ENCODE data around the gene NEDD4L. TPM values are rescaled to one million over a fixed set of nuclear protein-coding genes. Genes with fewer than 3 reads are reported as not detected.

The NEDD4L gene
- total RNA-seq, 1 donor from 2014 or later, result 95.9 TPM

DNA sequence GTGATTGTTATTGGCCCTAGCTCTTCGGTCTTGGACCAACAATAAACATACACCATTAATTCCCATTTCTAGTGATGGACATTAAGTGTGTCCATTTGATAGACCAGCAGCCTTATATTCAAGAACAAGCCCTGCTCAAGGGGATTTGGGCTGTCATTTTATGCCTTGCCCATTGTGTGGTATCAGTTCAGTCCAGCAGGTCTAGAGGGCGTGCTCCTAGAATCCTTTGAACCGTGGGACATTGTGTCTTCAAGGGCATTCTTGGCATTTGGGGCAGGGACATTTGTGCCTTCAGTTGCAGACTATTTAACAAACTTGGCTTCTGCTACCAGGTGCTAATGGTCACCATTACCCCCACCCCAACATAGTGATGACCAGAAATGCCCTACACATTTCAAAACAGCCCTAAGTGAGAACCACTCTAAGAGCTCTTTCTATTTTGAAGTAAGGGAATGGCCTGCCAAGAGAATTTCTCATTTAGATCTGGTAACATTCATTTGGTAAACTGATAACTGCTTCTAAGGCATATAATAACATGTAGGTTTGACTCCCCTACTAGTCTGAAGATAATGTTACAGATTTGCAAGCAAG lies 300.1 kb downstream of the NEDD4L start:
- DNase-seq (ENCODE audit: low read depth), result no peak
- TF ChIP-seq, protein P1, sequence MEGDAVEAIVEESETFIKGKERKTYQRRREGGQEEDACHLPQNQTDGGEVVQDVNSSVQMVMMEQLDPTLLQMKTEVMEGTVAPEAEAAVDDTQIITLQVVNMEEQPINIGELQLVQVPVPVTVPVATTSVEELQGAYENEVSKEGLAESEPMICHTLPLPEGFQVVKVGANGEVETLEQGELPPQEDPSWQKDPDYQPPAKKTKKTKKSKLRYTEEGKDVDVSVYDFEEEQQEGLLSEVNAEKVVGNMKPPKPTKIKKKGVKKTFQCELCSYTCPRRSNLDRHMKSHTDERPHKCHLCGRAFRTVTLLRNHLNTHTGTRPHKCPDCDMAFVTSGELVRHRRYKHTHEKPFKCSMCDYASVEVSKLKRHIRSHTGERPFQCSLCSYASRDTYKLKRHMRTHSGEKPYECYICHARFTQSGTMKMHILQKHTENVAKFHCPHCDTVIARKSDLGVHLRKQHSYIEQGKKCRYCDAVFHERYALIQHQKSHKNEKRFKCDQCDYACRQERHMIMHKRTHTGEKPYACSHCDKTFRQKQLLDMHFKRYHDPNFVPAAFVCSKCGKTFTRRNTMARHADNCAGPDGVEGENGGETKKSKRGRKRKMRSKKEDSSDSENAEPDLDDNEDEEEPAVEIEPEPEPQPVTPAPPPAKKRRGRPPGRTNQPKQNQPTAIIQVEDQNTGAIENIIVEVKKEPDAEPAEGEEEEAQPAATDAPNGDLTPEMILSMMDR (conservative IDR thresholded peaks at IDR 0.05; ENCODE audit: low read depth, low read length), result no peak
- no peak overlapping the region for H3K4me3 ChIP-seq (ENCODE audit: low read depth, low read length)

DNA sequence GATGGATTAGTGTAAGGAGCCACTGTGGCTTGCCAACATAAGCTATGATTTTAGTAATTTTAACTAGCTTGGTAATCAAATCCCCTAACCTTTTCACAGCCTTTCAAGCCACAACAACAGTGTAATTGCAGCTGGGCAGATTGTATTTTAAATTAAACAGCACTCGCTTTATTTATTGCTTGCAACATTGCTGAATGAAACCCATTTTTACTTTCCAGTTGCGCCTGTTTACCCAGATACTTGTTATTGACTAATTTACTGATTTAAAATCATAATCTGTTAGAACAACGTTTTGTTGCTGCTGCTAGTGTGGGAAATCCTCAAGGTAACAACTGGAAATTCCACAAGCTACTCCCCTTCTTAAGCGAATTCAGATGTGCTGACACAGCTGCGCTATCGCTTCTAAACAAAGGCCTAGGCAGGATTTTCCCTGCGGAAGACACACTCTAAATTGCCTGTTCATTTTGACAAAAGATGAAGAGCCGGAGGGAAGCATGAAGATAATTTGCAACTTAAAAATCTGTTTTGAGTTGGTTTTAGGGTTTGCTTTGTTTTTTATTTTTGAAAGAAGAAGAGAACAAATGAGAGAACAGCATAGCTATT lies 300.9 kb downstream of the NEDD4L start:
- DNase-seq (ENCODE audit: low read depth), result no peak
- H3K4me3 ChIP-seq (ENCODE audit: low read depth, low read length), result no peak overlapping the region
- TF ChIP-seq, protein P1 (conservative IDR thresholded peaks at IDR 0.05; ENCODE audit: low read depth, low read length), result no peak

DNA sequence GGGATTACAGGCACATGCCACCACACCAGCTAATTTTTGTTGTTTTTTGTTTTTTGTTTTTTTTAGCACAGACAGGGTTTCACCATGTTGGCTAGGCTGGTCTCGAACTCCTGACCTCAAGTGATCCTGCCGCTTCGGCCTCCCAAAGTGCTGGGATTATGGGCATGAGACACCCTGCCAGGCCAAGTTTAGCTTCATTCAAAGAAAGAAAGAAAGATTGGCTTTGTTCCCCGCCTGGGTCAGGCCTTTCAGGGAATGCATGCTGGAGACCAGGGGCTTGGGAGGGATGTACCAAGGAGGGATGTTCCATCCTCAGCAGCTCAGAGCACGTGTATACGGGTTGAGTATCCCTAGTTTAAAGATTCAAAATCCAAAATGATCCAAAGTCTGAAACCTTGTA lies 301.8 kb downstream of the NEDD4L start:
- no peak overlapping the region for H3K4me3 ChIP-seq (ENCODE audit: low read depth, low read length)
- TF ChIP-seq, protein P1 (conservative IDR thresholded peaks at IDR 0.05; ENCODE audit: low read depth, low read length), result no peak
- no peak for DNase-seq (ENCODE audit: low read depth)

DNA sequence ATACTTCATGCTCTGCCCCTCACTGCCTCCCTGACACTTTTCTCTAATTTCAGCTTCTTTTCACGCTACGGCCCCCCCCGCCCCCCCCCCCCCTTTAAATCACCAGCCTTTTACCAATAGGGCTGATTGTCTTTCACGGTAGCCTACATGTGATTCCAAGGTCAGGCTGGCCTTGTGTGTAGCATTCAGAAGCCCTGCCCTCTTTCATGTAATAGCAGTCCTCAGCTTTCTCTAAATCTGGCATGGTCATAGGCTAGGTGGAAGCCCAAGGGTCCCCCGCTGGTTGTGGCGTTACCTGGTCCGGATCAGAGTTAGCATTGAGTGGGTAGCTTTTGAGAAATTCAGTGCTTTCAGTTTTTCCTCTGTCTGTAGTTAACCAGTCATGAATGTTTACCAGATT lies 303.1 kb downstream of the NEDD4L start:
- no peak overlapping the region for H3K4me3 ChIP-seq (ENCODE audit: low read depth, low read length)

DNA sequence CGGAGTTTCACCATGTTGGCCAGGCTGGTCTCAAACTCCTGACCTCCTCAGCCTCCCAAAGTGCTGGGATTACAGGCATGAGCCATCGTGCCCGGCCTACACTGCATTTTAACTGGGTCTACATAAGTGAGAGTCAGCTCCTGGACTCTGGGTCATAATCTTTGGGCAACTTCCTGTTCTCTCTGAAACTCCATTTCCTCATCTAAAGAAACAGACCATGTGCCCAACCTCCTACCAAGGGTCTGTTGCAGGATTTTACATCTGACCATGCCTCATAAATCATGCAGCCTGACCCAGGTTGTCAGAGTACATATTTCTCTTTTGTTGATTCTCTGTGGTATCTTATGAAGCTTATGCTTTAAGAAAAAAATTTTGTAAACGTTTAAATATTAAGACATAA lies 304.5 kb downstream of the NEDD4L start:
- no peak overlapping the region for H3K4me3 ChIP-seq (ENCODE audit: low read depth, low read length)
- no peak for DNase-seq (ENCODE audit: low read depth)
- TF ChIP-seq, protein P1 (conservative IDR thresholded peaks at IDR 0.05; ENCODE audit: low read depth, low read length), result no peak

More for the DNA sequence above, 303.1 kb downstream of the NEDD4L start:
- DNase-seq (ENCODE audit: low read depth), result no peak
- TF ChIP-seq, protein P1 (conservative IDR thresholded peaks at IDR 0.05; ENCODE audit: low read depth, low read length), result no peak

DNA sequence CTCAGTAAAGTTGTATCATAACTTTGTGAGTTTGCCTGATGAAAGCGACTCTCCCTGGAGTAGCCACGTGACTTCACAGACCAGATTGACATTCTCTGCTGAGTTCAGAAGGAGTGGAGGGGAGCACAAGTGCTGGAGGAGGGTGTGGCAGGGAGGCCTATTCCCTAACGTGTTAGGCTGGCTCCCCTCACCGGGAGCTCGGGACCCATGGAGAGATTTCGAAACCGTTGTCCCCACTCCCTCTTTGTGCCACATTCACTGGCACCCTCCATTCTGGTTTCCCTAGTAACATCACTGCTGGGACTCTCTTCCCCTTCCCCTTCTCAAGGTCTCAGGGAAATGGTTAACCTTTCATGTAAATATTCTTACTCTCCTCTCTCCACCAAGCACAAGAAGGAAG lies 304.9 kb downstream of the NEDD4L start:
- DNase-seq (ENCODE audit: low read depth), result no peak
- no peak overlapping the region for H3K4me3 ChIP-seq (ENCODE audit: low read depth, low read length)
- TF ChIP-seq, protein P1 (conservative IDR thresholded peaks at IDR 0.05; ENCODE audit: low read depth, low read length), result no peak

DNA sequence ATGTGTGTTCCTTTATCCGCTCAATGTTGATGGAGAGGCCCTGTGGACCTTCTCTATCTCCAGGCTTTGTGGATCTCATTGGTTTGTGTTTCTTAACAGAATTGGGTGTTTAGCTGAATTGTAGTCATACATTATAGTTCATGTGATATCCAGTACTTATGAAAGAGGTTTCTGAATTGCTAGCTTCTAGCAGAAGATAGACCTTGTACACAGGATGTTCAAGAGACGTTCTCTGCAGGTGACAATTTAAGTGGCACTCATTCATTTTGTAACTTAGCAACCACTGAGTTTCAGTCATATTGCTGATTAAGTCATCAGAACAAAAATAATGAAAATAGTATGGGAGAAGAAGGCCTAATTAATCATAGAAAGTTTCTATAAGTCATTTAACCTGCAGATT lies 305.6 kb downstream of the NEDD4L start:
- TF ChIP-seq, protein P1 (conservative IDR thresholded peaks at IDR 0.05; ENCODE audit: low read depth, low read length), result no peak
- no peak overlapping the region for H3K4me3 ChIP-seq (ENCODE audit: low read depth, low read length)
- no peak for DNase-seq (ENCODE audit: low read depth)

Data from epithelial cell of proximal tubule (primary cell).